ENCODE data around the gene PGLYRP2. TPM values are rescaled to one million over a fixed set of nuclear protein-coding genes. Genes with fewer than 3 reads are reported as not detected.
"Not testable (repeated sequence)": the region's sequence is repeated elsewhere in the genome, so short reads cannot be mapped to it uniquely, and the experiment has no call there.

The PGLYRP2 gene, protein sequence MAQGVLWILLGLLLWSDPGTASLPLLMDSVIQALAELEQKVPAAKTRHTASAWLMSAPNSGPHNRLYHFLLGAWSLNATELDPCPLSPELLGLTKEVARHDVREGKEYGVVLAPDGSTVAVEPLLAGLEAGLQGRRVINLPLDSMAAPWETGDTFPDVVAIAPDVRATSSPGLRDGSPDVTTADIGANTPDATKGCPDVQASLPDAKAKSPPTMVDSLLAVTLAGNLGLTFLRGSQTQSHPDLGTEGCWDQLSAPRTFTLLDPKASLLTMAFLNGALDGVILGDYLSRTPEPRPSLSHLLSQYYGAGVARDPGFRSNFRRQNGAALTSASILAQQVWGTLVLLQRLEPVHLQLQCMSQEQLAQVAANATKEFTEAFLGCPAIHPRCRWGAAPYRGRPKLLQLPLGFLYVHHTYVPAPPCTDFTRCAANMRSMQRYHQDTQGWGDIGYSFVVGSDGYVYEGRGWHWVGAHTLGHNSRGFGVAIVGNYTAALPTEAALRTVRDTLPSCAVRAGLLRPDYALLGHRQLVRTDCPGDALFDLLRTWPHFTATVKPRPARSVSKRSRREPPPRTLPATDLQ
- polyA plus RNA-seq (2013, experiment 1 of 2; ENCODE audit: insufficient read length): not detected
- not detected for polyA plus RNA-seq (2013, experiment 2 of 2; ENCODE audit: insufficient read length)

- no peak for DNase-seq
These were observed at the start of gene PGLYRP2 for GRCh38 chr19:15479391-15480345. PGLYRP2 (minus strand) TSS chr19:15479501; CDS start chr19:15479371, 130 bp downstream.

DNA sequence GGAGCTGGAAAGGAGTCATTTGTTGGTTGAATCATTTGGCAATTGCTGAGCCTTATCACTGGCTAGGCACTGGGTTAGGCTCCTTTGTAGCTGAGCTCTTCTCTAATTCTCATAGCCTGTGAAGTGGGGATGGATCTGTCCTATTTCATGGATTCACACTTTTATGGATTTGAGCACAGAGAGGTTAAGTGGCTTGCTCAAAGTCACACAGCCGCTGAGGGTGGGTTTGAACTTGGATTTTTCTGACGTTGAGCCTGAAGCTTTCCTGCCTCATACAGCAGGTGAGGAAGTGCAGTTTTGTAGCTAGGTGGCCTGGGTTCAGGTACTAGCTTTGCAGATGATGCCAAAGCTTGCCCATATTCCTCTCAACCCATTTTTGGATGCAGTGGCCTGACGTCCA is 48.4 kb upstream of the PGLYRP2 start:
- DNase-seq: no peak

DNA sequence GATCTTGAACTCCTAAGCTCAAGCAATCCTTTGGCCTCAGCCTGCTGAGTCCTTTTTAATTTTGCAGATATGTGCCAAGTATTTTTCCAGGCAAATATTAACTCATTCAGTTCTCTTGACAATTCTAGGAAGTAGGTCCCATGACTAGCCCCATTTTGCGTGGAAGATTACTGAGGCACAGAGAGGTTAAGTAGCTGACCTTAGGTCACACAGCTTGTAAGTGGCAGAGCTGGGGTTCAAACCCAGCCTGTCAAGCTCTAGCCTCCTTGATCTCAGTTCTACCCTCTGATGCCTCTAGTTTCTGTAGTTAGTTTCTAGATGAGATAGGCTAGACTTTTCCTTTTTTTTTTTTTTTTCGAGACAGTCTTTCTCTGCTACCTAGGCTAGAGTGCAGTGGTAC is 47.1 kb upstream of the PGLYRP2 start:
- no peak for DNase-seq

- no peak for DNase-seq
These were observed 46.0 kb upstream of the PGLYRP2 start for GRCh38 chr19:15525291-15525690.

- no peak for DNase-seq
These were observed 45.5 kb upstream of the PGLYRP2 start for GRCh38 chr19:15524781-15525180.

- DNase-seq: no peak
These were observed 40.2 kb upstream of the PGLYRP2 start for GRCh38 chr19:15519433-15519976.

DNA sequence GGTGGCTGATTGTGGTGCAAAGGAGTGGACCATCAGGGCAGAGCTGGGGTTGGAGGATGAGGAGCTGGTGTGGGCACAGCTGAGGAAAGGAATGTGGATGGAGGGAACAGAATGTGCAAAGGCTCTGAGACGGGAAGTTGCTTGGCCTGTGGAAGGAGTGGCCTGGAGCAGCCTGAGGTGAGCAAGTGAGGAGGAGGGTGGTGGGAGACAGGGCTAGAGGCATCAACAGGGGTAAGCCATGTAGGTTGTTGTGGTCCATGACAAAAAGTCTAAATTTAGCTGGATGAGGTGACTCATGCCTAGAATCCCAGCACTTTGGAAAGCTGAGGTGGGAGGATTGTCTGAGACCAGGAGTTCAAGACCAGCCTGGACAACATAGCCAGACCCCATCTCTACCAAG is 38.5 kb upstream of the PGLYRP2 start:
- DNase-seq: no peak

DNA sequence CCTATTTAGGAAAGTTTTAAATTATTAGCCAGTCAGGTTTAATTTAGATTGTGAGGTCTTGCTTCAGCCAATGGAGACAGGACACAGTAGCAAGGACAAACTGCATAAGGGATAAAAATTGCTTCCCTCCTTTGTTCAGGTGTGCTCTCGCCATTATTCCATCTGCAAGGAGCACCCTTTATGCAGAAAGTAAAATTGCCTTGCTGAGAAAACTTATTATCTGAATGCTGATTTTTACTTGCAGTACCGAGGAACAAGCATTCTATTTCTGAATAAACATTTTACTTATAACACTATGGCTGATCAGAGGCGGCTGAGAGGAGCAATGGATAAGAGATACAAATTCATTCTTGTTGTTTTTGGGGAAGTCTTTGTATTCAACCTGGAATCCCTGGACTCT is 37.1 kb upstream of the PGLYRP2 start:
- no peak for DNase-seq

GRCh38 chr19:15515227-15515625 is 35.9 kb upstream of the PGLYRP2 start:
- DNase-seq: not testable (repeated sequence)

DNA sequence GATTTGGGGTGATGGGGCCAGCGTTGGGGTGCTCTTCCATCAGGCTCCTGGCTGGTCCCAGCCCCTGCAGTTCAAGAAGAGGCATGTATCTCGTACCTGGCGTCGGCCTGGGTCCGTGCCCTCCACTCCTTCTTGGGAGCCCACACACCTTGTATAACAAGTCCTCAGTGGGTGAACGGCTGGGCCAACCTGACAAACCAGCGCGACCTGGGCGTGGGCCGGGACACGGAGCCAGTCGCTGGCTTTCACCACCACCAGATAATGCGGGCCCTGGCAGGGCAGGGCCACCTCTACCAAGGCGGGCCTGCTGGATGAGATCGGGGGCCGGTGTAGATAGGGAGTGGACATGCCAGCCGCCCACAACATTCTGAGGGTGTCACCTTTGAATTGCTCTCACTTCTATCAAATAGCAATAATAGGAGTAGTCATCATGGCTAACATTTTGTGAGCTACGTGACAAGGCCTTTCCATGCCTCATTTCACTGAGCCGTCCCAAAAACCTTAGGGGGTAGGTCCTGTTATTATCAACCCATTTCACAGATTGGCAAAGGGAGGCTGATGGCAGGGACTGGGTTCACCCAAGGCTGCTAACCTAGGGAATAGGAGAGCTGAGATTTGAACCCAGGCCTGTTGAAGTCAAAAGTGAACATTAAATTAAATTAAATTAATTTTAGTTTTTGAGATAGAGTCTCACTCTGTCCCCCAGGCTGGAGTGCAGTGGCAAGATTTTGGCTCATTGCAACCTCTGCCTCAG is 32.5 kb upstream of the PGLYRP2 start:
- DNase-seq: no peak

DNA sequence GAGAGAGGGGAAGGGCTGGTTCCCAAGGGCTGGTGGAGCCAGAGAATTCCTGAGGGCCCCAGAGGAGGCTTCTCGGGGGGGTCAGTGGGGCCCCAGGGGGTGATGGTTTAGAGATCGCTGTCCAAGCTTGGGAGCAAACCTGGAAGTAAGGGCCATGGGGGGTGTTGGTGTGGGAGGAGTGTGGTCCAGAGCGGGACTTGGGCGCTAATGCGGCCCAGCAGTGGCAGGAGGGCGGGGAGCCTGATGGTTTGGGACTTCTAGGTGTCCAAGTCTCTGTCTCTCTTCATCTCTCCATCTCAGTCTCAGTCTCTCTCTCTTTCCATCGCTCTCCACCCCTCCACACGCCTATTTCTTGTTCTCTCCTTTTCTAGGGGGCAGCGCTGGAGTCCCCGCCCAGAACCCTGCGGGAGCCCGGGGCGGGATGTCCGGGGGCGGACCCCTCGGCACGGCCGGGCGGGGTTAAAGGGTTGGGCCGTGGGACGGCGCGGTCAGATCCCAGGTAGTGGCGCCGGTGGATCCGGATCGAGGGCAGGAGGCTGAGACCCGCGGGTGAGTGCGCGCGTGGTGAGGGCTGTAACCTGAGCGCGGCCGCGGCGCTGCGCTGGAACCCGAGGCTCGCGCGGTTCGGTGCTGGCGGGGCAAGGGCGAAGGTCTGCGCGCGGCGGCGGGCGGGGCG is 28.9 kb upstream of the PGLYRP2 start, which contains the start of gene CYP4F22:
CYP4F22 (plus strand) TSS at position 491 of the 676 bp plus-strand sequence. CDS start 16,812 bp downstream, outside the sequence.
- DNase-seq: no peak

DNA sequence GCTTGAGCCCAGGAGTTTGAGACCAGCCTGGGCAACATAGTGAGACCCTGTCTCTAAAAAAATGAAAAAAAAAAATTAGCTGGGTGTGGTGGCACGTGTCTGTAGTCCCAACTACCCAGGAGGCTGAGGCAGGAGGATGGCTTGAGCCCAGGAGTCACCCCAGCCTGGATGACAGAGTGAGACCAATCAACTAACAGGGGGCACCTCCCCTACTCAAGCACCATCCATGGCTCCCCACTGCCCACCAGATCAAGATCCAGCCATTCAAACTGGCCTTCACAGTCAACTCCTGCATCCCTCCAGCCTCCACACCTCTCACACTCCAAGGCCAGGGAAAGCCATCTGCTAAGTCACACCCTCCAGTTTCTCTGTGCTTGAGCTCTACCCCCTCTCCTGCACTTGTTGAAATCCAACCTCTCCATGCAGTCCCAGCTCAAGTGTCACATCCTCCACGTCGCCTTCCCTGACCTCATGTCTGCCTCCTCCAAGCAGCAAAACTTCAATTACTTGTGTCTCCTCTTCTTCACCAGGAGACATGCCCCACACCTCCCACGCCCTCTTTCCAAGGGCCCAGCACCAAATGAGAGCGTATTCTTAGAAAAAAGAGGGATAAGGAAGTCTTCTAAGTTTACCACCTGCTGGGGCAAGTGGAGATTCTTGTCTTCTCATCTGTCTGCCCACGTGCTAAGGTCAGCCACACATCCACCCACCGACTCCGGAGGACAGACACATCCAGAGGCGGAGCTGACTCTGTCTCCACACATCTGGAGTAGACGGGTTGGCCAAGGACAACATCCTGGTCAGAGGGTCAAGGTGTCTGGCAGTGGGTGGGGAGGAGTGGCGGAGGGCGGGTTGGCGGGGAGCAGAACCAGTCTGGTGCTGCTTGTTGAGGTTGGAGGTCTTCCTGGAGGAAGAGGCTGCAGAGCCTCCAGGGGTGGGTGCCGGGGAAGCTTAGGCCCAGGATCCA is 28.1 kb upstream of the PGLYRP2 start:
- DNase-seq: no peak

DNA sequence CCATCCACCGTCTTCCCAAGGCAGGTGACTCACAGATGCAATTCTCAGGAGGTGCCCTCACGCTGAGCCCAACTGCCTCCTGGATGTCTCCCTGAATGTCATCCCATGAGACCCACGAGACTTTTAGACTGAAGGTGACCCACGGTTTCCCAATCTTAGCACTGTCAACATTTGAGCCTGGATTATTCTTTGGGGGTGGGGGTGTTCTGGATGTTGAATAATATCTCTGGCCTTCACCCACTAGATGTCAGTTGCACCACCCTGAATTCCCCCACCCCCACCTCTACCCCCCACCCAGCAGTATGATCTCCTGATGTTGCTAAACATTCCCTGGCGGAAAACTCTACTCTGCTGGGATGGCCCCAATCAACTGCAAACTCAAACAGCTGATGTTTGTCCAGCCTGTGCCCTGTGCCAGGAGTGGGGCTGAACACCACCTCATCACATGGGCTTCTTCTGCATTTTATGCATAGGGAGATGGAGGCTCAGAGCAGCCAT is 26.8 kb upstream of the PGLYRP2 start:
- DNase-seq: no peak

- DNase-seq: no peak
These were observed 23.0 kb upstream of the PGLYRP2 start for GRCh38 chr19:15502264-15502663.

DNA sequence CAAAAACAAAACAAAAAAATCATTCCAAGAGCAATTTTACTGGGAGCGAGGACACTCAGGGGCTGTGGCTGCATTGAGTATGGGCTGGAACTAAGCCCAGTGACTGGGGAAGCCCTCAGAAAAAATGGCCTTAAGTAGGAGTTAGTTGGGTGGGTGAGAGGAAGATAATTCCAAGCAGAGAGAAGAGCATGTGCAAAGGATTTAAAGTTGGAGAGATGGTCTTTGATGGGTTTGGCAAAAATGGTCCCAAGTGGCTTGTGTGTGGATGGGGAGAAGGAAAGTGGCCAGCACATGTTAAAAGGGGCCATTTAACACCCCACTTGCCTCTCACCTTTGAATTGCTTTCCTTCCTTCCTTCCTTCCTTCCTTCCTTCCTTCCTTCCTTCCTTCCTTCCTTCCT is 22.3 kb upstream of the PGLYRP2 start:
- no peak for DNase-seq

DNA sequence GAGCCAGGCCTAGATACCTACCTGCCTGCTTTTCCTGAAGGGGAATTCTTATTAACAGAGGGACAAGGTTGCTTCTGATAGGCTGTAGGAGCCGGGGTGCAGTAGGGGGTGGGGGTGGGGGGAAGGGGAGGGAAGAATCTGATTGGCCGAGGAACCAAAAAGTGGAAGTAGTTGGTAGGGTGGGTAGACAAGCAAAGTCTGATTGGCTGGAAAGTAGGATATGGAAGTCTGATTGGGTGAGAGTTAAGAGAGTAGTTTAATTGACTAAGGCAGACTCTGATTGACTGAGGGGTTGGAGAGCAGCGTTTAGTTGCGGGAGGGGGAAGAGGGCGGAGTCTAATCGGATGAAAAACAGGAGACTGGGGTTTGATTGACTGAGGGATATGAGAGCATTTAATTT is 19.6 kb upstream of the PGLYRP2 start:
- DNase-seq: no peak

DNA sequence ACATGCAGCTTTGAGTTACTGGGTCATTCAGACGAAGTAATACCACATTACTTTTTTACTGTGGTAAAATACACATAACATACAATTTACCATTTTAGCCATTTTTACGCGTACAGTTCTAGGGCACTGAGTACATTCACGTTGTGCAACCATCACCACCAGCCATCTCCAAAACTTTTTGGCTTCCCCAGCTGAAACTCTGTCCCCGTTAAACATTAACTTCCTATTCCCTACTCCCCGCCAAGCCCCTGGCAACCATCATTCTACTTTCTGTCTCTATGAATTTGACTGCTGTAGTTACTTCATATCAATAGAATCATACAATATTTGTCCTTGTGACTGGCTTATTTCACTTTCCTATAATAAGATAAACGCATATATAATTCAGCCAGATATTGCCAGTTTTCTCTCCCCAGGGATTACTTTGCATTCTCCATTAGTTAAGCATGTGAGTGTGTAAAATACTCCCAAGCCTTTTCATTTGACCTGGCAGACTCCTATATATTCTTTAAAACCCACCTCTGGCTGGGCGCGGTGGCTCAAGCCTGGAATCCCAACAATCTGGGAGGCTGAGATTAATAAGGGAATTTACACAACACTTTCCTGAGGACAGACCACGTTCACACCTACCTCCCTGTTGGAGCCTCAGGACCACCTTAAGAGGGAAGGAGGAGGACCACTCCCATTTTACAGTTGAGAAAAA is 19.0 kb upstream of the PGLYRP2 start:
- no peak for DNase-seq

DNA sequence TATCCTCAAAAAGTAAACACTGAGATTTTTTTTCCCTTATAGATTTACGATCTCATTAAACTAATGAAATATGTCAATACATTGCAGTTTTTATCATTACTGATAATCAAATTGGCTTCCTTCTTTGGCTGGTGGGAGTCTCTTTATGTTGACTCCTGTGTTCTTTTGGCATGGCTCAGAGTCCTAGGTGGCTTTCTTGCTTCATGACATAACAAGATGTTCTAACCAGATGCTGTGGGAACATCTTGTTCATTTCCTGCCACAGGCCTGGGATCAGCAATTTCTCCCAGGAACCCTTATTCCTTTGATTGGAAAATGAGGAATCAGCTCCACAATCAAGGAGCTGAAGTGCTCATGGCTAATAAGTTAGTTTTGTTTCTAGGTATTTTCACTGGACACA is 15.8 kb upstream of the PGLYRP2 start:
- no peak for DNase-seq
